GM18520 (cell line): ENCODE results near the gene ACAA2.
"Not testable (repeated sequence)": the region's sequence is repeated elsewhere in the genome, so short reads cannot be mapped to it uniquely, and the experiment has no call there.

Source experiments
- ATAC-seq: cut with Tn5 transposase; IDR thresholded peaks from one replicate; pipeline ENCODE4 v1.9.1; 2021; ENCODE audit not compliant: unreplicated experiment

The ACAA2 gene

GRCh38 chr18:49845629-49846360, 32.5 kb upstream of the ACAA2 start:
- no peak for ATAC-seq

- ATAC-seq, result no peak
Observed at GRCh38 chr18:49844903-49845302, 31.6 kb upstream of the ACAA2 start.

GRCh38 chr18:49843778-49844625, 30.7 kb upstream of the ACAA2 start:
- ATAC-seq, result no peak

- no peak for ATAC-seq
Observed at GRCh38 chr18:49843131-49843530, 29.8 kb upstream of the ACAA2 start.

- no peak for ATAC-seq
Observed at GRCh38 chr18:49842656-49843055, 29.3 kb upstream of the ACAA2 start.

- no peak for ATAC-seq
Observed at GRCh38 chr18:49841236-49842217, 28.2 kb upstream of the ACAA2 start.

- no peak for ATAC-seq
Observed at GRCh38 chr18:49839012-49839411, 25.7 kb upstream of the ACAA2 start.

- no peak for ATAC-seq
Observed at GRCh38 chr18:49838381-49838780, 25.0 kb upstream of the ACAA2 start.

GRCh38 chr18:49837889-49838288, 24.6 kb upstream of the ACAA2 start:
- ATAC-seq, result no peak

GRCh38 chr18:49837316-49837835, 24.0 kb upstream of the ACAA2 start:
- not testable (repeated sequence) for ATAC-seq

GRCh38 chr18:49835405-49835804, 22.1 kb upstream of the ACAA2 start:
- no peak for ATAC-seq

GRCh38 chr18:49834258-49834657, 20.9 kb upstream of the ACAA2 start:
- ATAC-seq, result no peak

GRCh38 chr18:49833814-49834213, 20.5 kb upstream of the ACAA2 start:
- ATAC-seq, result no peak

- no peak for ATAC-seq
Observed at GRCh38 chr18:49832221-49832647, 18.9 kb upstream of the ACAA2 start.

- ATAC-seq, result no peak
Observed at GRCh38 chr18:49827996-49828395, 14.7 kb upstream of the ACAA2 start.

- ATAC-seq, result no peak
Observed at GRCh38 chr18:49819823-49820671, 6.7 kb upstream of the ACAA2 start.

GRCh38 chr18:49819071-49819662, 5.8 kb upstream of the ACAA2 start:
- ATAC-seq, result no peak

- no peak for ATAC-seq
Observed at GRCh38 chr18:49817947-49818346, 4.6 kb upstream of the ACAA2 start.

GRCh38 chr18:49815927-49816326, 2.6 kb upstream of the ACAA2 start:
- ATAC-seq, result no peak

GRCh38 chr18:49814147-49814499, 790 bp upstream of the ACAA2 start:
- no peak for ATAC-seq
